H1 (cell line): Measurements from ENCODE around the gene ALG9.

Experiments used
- ATF2 ChIP-seq: IDR thresholded peaks from 2 replicates; pipeline ENCODE4 v1.6.1; 2012; ENCODE audit warnings: low read length, inconsistent platforms
- BCL11A ChIP-seq, 2 experiments: IDR thresholded peaks; one replicate each; pipeline ENCODE4 v1.6.1; 2011; ENCODE audit warnings: low read depth in 2 of 2, low read length in 2 of 2, mild to moderate bottlenecking in 2 of 2
- CEBPB ChIP-seq: IDR thresholded peaks from 2 replicates; pipeline ENCODE4 v1.6.1; 2012; ENCODE audit warnings: low read depth, low read length
- CREB1 ChIP-seq: IDR thresholded peaks from 2 replicates; pipeline ENCODE4 v1.6.1; 2012; ENCODE audit warnings: inconsistent platforms
- CTCF ChIP-seq, 3 experiments: IDR thresholded peaks; 1 replicate in 2 of 3; 2 replicates in 1 of 3; pipeline versions ENCODE4 v1.5.1 to v1.6.1; 2011; ENCODE audit warnings: low read length in 3 of 3, mild to moderate bottlenecking in 3 of 3, inconsistent platforms in 2 of 3, low read depth in 1 of 3, moderate library complexity in 1 of 3; ENCODE audit not compliant: insufficient read depth in 1 of 3; ENCODE audit errors: control extremely low read depth in 1 of 3
- HDAC6 ChIP-seq: IDR thresholded peaks from one replicate; pipeline ENCODE4 v1.7.1; 2012; ENCODE audit warnings: low read depth, mild to moderate bottlenecking, inconsistent platforms, low read length, moderate library complexity
- JUND ChIP-seq: IDR thresholded peaks from 2 replicates; pipeline ENCODE4 v1.6.1; 2011; ENCODE audit warnings: mild to moderate bottlenecking, improper control_type of control experiment, low read length
- POLR2A ChIP-seq, 2 experiments: IDR thresholded peaks; 1 replicate in 1 of 2; 2 replicates in 1 of 2; pipeline ENCODE4 v1.6.1; 2011; ENCODE audit warnings: low read depth in 2 of 2, low read length in 2 of 2, mild to moderate bottlenecking in 2 of 2; ENCODE audit errors: control extremely low read depth in 1 of 2
- POU5F1 ChIP-seq: IDR thresholded peaks from 2 replicates; pipeline ENCODE4 v1.6.1; 2011; ENCODE audit warnings: low read depth, mild to moderate bottlenecking, low read length, moderate library complexity
- SRF ChIP-seq: IDR thresholded peaks from 2 replicates; pipeline ENCODE4 v1.6.1; 2011; ENCODE audit warnings: mild to moderate bottlenecking, low read depth, low read length, moderate library complexity
- USF2 ChIP-seq: IDR thresholded peaks from 2 replicates; pipeline ENCODE4 v1.6.1; 2011; ENCODE audit warnings: low read length, improper control_type of control experiment

DNA sequence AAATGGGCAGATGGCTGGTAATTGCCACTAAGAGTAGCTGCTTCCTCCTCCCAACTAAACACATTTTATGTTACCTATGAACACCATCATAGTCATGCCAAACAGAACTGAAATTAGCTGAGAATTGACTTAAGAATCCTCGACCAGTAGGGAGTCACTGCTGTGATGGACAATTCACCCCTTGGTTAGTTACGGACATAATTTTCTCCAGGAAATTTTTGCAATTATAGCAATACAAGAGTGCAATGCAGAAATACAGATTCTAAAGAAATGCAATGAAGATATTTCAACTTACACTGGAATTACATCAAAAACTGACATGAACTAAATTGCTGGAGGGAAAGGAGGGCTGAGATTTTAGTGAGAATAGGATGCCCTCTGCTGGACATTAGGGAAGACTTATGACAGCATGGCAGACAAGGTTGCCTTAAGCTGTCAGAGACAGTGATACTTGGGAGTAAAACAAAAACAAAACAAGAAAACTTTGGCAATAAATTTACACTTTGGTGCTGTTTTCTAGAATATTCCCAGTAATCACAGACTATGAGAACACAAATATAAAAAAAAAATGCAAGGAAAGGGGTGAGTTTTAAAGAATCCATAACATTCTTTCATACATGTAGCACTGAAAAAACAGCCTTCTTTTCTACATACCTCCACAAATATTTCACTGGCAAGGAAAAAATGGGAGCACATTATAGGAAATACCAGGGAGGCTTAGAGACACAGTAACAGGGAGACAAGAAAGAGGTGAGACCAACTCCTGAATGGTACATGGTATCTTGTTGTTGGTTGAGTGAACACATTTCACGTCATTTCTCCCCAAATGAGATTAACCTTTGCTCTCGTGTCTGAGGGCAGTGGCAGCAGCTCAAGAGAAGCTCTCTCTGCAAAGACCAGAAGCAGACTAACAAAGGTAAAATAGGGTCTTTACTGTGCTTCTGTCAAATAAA is 94.0 kb downstream of the ALG9 start:
- no peak for TF ChIP-seq SRF
- no peak for TF ChIP-seq CREB1
- no peak for TF ChIP-seq HDAC6
- TF ChIP-seq CEBPB: no peak
- no peak for TF ChIP-seq POU5F1
- TF ChIP-seq POLR2A (IDR thresholded peaks at IDR 0.05; ENCODE audit: control extremely low read depth in 1 of 2, low read depth in 2 of 2, low read length in 2 of 2): no peak
- TF ChIP-seq CTCF (IDR thresholded peaks at IDR 0.05; ENCODE audit: control extremely low read depth in 1 of 3, insufficient read depth in 1 of 3, low read depth in 1 of 3, low read length in 3 of 3): peak in 2 of 3 experiments; percentile 67 to 75; a peak in 3 of 4 replicates
- TF ChIP-seq JUND: no peak
- no peak for TF ChIP-seq USF2
- no peak for TF ChIP-seq BCL11A (IDR thresholded peaks at IDR 0.05; ENCODE audit: low read depth in 2 of 2, low read length in 2 of 2)
- no peak for TF ChIP-seq ATF2
